Transverse colon (tissue), 4 donors: ENCODE measurements around the gene PHACTR3.

Experiments
- CTCF ChIP-seq, 5 experiments: fragments of 200-600 bp in 3 of 5; fragments of 450-650 bp in 2 of 5; sonication (generic) in 3 of 5; IDR thresholded peaks; 1 replicate in 2 of 5; 2 replicates in 3 of 5; pipeline ENCODE4 v1.5.1; 2016 to 2017; ENCODE audit warnings: antibody characterized with exemption in 5 of 5, inconsistent platforms in 3 of 5, mild to moderate bottlenecking in 2 of 5, moderate library complexity in 1 of 5
- EP300 ChIP-seq: sonication (generic); formaldehyde crosslinking; IDR thresholded peaks from one replicate; pipeline ENCODE4 v1.6.1; 2017; ENCODE audit warnings: antibody characterized with exemption, low read depth
- POLR2A ChIP-seq: fragments of 450-650 bp; IDR thresholded peaks from one replicate; pipeline ENCODE4 v1.6.1; 2016; ENCODE audit warnings: antibody characterized with exemption, mild to moderate bottlenecking, moderate library complexity
- POLR2AphosphoS5 ChIP-seq, 3 donors: sonication (generic); formaldehyde crosslinking; IDR thresholded peaks; one replicate each; pipeline ENCODE4 v1.6.1; 2016; ENCODE audit warnings: antibody characterized with exemption in 3 of 3

GRCh38 chr20:59676851-59677182 lies 72.5 kb downstream of the PHACTR3 start:
- no peak for TF ChIP-seq CTCF (IDR thresholded peaks at IDR 0.05)
- no peak for TF ChIP-seq POLR2A
- TF ChIP-seq POLR2AphosphoS5 (IDR thresholded peaks at IDR 0.05): no peak
- TF ChIP-seq EP300: no peak
